OCI-LY1 (cell line): ENCODE data around the gene GNG13.

Experiments
- H2AFZ ChIP-seq: fragments of 200-600 bp; sonication (generic), shearing (Covaris generic); 2 replicates; pipeline ENCODE4 v1.6.0; 2014; ENCODE audit warnings: antibody characterized with exemption, mild to moderate bottlenecking, low read length
- H3F3A ChIP-seq: fragments of 200-600 bp; sonication (generic), shearing (Covaris generic); 2 replicates; pipeline ENCODE4 v1.6.0; 2014; ENCODE audit warnings: mild to moderate bottlenecking, antibody characterized with exemption, low read length, moderate library complexity; ENCODE audit not compliant: insufficient read depth
- H3K27ac ChIP-seq: fragments of 200-600 bp; sonication (generic); 2 replicates; pipeline ENCODE4 v1.5.1; 2014; ENCODE audit warnings: low read length, mixed run types, mild to moderate bottlenecking, low read depth; ENCODE audit not compliant: poor library complexity, severe bottlenecking
- H3K27me3 ChIP-seq: fragments of 200-600 bp; sonication (generic); 2 replicates; pipeline ENCODE4 v1.6.0; 2014; ENCODE audit warnings: antibody characterized with exemption, mild to moderate bottlenecking, low read length, moderate library complexity; ENCODE audit not compliant: insufficient read depth
- H3K36me3 ChIP-seq: fragments of 200-600 bp; sonication (generic); 2 replicates; pipeline ENCODE4 v1.6.1; 2014; ENCODE audit warnings: mild to moderate bottlenecking, antibody characterized with exemption, low read length, moderate library complexity, mixed read lengths; ENCODE audit not compliant: insufficient read depth
- H3K4me1 ChIP-seq: fragments of 200-600 bp; sonication (generic); 2 replicates; pipeline ENCODE4 v1.5.1; 2014; ENCODE audit warnings: mild to moderate bottlenecking, low read length, moderate library complexity; ENCODE audit not compliant: insufficient read depth, severe bottlenecking
- H3K4me2 ChIP-seq: fragments of 200-600 bp; sonication (generic), shearing (Covaris generic); 2 replicates; pipeline ENCODE4 v1.6.1; 2014; ENCODE audit warnings: low read length
- H3K4me3 ChIP-seq: fragments of 200-600 bp; sonication (generic); 2 replicates; pipeline ENCODE4 v1.5.1; 2014; ENCODE audit warnings: low read length, low read depth, mild to moderate bottlenecking, mixed read lengths; ENCODE audit not compliant: poor library complexity, severe bottlenecking
- H3K79me2 ChIP-seq: fragments of 200-600 bp; shearing (Covaris generic); 2 replicates; pipeline ENCODE4 v1.6.1; 2016; ENCODE audit warnings: mixed run types, low read length, mixed read lengths; ENCODE audit not compliant: insufficient read depth
- H3K9ac ChIP-seq: fragments of 200-600 bp; sonication (generic), shearing (Covaris generic); 2 replicates; pipeline ENCODE4 v1.6.1; 2014; ENCODE audit warnings: mild to moderate bottlenecking, low read length, mixed read lengths
- H3K9me2 ChIP-seq: fragments of 200-600 bp; sonication (generic), shearing (Covaris generic); 2 replicates; pipeline ENCODE4 v1.6.1; 2014; ENCODE audit warnings: low read depth, mild to moderate bottlenecking, low read length, mixed read lengths
- H3K9me3 ChIP-seq: fragments of 200-600 bp; shearing (Covaris generic); 2 replicates; pipeline ENCODE4 v1.6.1; 2014; ENCODE audit warnings: low read length, mixed read lengths
- H4K20me1 ChIP-seq: fragments of 200-600 bp; sonication (generic), shearing (Covaris generic); 2 replicates; pipeline ENCODE4 v1.6.0; 2016; ENCODE audit warnings: mild to moderate bottlenecking, low read length; ENCODE audit not compliant: insufficient read depth
- EZH2 ChIP-seq: fragments of 200-600 bp; sonication (generic), shearing (Covaris generic); IDR thresholded peaks from 2 replicates; pipeline ENCODE4 v1.8.0; 2017; ENCODE audit warnings: borderline replicate concordance, mixed run types, mild to moderate bottlenecking, antibody characterized with exemption, low read length, moderate library complexity, mixed read lengths
- TF ChIP-seq, protein P1 (sequence below): fragments of 200-600 bp; sonication (generic), shearing (Covaris generic); IDR thresholded peaks from 2 replicates; pipeline ENCODE4 v1.5.1; 2017; ENCODE audit warnings: mild to moderate bottlenecking, antibody characterized with exemption, low read length, moderate library complexity, mixed read lengths

The GNG13 gene

DNA sequence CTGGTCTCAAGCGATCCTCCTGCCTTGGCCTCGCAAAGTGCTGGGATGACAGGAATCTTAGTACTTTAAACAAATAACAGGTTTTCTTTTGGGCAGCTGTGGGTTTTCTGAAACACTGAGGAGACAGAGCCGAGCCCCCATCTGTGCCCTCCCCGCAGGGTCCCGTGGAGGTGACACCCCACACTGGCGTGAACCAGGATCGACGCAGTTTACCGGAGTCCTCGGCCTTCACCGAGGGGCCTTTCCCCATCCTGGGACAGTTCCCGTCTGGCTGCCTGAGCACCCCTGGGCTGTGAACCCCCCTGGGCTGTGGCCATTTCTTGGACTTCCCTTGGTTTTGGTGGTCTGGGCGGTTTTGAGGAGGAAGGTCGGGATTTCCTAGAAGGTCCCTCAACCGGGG lies 15.3 kb upstream of the GNG13 start:
- Histone ChIP-seq H4K20me1 (no peaks in the 10 kb centered on the region), H3K9me2 (no peaks in the 10 kb centered on the region), H3K36me3 (no peaks in the 10 kb centered on the region), H3K9me3 (no peaks in the 10 kb centered on the region), H2AFZ (no peak overlapping the region), H3K27ac (no peak overlapping the region), H3K27me3 (peaks cover 14% of the 10 kb centered on the region; the same call in 1 of the 2 replicates), H3K4me3 (no peak overlapping the region), H3K79me2 (no peaks in the 10 kb centered on the region), H3K4me1 (no peaks in the 10 kb centered on the region), H3K4me2 (no peak overlapping the region), H3F3A (no peaks in the 10 kb centered on the region), H3K9ac (no peak overlapping the region)
- TF ChIP-seq, protein P1, sequence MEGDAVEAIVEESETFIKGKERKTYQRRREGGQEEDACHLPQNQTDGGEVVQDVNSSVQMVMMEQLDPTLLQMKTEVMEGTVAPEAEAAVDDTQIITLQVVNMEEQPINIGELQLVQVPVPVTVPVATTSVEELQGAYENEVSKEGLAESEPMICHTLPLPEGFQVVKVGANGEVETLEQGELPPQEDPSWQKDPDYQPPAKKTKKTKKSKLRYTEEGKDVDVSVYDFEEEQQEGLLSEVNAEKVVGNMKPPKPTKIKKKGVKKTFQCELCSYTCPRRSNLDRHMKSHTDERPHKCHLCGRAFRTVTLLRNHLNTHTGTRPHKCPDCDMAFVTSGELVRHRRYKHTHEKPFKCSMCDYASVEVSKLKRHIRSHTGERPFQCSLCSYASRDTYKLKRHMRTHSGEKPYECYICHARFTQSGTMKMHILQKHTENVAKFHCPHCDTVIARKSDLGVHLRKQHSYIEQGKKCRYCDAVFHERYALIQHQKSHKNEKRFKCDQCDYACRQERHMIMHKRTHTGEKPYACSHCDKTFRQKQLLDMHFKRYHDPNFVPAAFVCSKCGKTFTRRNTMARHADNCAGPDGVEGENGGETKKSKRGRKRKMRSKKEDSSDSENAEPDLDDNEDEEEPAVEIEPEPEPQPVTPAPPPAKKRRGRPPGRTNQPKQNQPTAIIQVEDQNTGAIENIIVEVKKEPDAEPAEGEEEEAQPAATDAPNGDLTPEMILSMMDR, result no peak
- no peak for TF ChIP-seq EZH2

DNA sequence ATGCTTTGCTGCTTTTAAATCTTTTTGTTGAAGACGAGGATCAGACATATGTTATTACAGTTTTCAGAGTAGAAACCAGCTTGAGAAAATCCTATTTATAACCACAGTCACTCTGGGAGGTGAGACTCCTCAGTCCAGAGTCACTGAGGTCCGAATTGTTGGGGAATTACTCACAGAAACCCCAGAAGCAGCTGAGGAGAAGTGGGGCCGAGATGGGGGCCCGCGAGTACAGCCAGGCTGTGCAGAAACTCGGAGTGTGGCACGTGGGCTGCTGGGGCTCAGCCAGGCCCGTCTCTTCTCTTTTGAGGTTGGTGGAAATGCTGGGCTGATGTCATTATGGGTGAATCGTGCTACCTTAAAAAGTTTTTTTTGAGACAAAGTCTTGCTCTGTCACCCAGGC lies 14.4 kb upstream of the GNG13 start:
- Histone ChIP-seq H4K20me1 (no peaks in the 10 kb centered on the region), H3F3A (no peaks in the 10 kb centered on the region), H3K4me1 (no peaks in the 10 kb centered on the region), H3K9me2 (no peaks in the 10 kb centered on the region), H3K27ac (no peak overlapping the region), H3K36me3 (no peaks in the 10 kb centered on the region), H2AFZ (no peak overlapping the region), H3K79me2 (no peaks in the 10 kb centered on the region), H3K9ac (no peak overlapping the region), H3K4me2 (no peak overlapping the region), H3K9me3 (no peaks in the 10 kb centered on the region), H3K4me3 (no peak overlapping the region), H3K27me3 (peaks cover 18% of the 10 kb centered on the region; the same call in 1 of the 2 replicates)
- no peak for TF ChIP-seq EZH2
- TF ChIP-seq, protein P1, result no peak

DNA sequence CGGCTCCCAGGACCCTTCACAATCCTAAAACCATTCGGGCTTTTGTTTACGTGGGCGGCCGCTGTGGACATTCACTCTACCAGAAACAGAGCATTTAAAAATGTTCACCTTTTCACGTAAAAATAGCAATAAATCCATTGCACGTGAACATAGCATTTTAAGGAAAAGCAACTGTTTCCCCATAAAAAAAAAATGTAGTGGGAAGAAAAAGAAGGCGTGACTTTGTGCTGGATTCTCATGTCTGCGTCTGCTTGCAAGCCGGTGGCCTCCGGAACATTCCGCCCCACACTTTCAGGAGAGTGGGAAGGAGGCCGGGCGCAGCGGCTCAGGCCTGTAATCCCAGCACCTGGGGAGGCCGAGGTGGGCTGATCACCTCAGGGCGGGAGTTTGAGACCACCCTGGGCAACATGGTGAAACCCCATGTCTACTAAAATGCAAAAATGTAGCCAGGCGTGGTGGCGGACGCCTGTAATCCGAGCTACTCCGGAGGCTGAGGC lies 13.4 kb upstream of the GNG13 start:
- H3F3A ChIP-seq, result no peaks in the 10 kb centered on the region
- H3K27ac ChIP-seq, result no peak overlapping the region
- no peak overlapping the region for H3K9ac ChIP-seq
- H4K20me1 ChIP-seq, result no peaks in the 10 kb centered on the region
- no peaks in the 10 kb centered on the region for H3K79me2 ChIP-seq
- peaks cover 19% of the 10 kb centered on the region; the same call in 1 of the 2 replicates for H3K27me3 ChIP-seq
- H3K36me3 ChIP-seq, result no peaks in the 10 kb centered on the region
- H3K4me2 ChIP-seq, result no peak overlapping the region
- no peaks in the 10 kb centered on the region for H3K9me3 ChIP-seq
- TF ChIP-seq EZH2, result no peak
- TF ChIP-seq, protein P1, result no peak
- no peak overlapping the region for H3K4me3 ChIP-seq
- H3K4me1 ChIP-seq, result no peaks in the 10 kb centered on the region
- no peaks in the 10 kb centered on the region for H3K9me2 ChIP-seq
- no peak overlapping the region for H2AFZ ChIP-seq
